Suprapubic skin (tissue), 4 donors: ENCODE measurements around the gene RAB24.

Source experiments
- EP300 ChIP-seq: sonication (generic); formaldehyde crosslinking; IDR thresholded peaks from one replicate; pipeline ENCODE4 v1.6.1; 2017; ENCODE audit warnings: antibody characterized with exemption
- POLR2A ChIP-seq, 2 donors: fragments of 450-650 bp; IDR thresholded peaks; one replicate each; pipeline ENCODE4 v1.6.1; 2017; ENCODE audit warnings: antibody characterized with exemption in 2 of 2, mild to moderate bottlenecking in 2 of 2, moderate library complexity in 2 of 2
- POLR2AphosphoS5 ChIP-seq, 3 donors: sonication (generic); formaldehyde crosslinking; IDR thresholded peaks; one replicate each; pipeline ENCODE4 v1.6.1; 2017; ENCODE audit warnings: antibody characterized with exemption in 3 of 3
- TF ChIP-seq, protein P1 (sequence below), 2 donors: fragments of 200-600 bp in 1 of 2; fragments of 450-650 bp in 1 of 2; sonication (generic) in 1 of 2; IDR thresholded peaks; one replicate each; pipeline ENCODE4 v1.5.1; 2016 to 2019; ENCODE audit warnings: antibody characterized with exemption in 2 of 2, mild to moderate bottlenecking in 1 of 2, moderate library complexity in 1 of 2

DNA sequence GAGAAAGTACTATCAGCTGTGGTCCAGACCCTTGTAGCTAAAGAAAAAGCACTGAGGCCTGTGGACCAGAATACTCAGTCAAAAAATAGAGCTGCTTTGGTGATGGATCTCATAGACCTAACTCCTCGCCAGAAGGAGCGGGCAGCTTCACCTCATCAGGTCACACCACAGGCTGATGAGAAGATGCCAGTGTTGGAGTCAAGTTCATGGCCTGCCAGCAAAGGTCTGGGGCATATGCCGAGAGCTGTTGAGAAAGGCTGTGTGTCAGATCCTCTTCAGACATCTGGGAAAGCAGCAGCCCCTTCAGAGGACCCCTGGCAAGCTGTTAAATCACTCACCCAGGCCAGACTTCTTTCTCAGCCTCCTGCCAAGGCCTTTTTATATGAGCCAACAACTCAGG is 8.9 kb downstream of the RAB24 start:
- TF ChIP-seq, protein P1, sequence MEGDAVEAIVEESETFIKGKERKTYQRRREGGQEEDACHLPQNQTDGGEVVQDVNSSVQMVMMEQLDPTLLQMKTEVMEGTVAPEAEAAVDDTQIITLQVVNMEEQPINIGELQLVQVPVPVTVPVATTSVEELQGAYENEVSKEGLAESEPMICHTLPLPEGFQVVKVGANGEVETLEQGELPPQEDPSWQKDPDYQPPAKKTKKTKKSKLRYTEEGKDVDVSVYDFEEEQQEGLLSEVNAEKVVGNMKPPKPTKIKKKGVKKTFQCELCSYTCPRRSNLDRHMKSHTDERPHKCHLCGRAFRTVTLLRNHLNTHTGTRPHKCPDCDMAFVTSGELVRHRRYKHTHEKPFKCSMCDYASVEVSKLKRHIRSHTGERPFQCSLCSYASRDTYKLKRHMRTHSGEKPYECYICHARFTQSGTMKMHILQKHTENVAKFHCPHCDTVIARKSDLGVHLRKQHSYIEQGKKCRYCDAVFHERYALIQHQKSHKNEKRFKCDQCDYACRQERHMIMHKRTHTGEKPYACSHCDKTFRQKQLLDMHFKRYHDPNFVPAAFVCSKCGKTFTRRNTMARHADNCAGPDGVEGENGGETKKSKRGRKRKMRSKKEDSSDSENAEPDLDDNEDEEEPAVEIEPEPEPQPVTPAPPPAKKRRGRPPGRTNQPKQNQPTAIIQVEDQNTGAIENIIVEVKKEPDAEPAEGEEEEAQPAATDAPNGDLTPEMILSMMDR (IDR thresholded peaks at IDR 0.05) = no peak
- TF ChIP-seq EP300 (no peak), POLR2A (IDR thresholded peaks at IDR 0.05) (no peak), POLR2AphosphoS5 (IDR thresholded peaks at IDR 0.05) (no peak)
